Osteoblast (primary cell): ENCODE results near the gene LRRN4. TPM values are rescaled to one million over a fixed set of nuclear protein-coding genes. Genes with fewer than 3 reads are reported as not detected.
A peak's percentile ranks its signal among the peaks of the same experiment; 100 is the strongest.

Source experiments
- DNase-seq: peaks from one replicate; pipeline ENCODE4 v3.0.0; 2011; ENCODE audit warnings: low spot score, mixed read lengths; ENCODE audit not compliant: insufficient read length; ENCODE audit errors: missing footprints
- H2AFZ ChIP-seq: 2 replicates; pipeline ENCODE4 v1.6.0; 2011; ENCODE audit warnings: mild to moderate bottlenecking, low read length
- H3K27ac ChIP-seq: 2 replicates; pipeline ENCODE4 v1.5.1; 2011; ENCODE audit warnings: mild to moderate bottlenecking, low read depth, low read length, moderate library complexity
- H3K27me3 ChIP-seq: 2 replicates; pipeline ENCODE4 v1.6.0; 2012; ENCODE audit warnings: mild to moderate bottlenecking, control low read depth, inconsistent platforms, low read length, moderate library complexity; ENCODE audit not compliant: insufficient read depth
- H3K36me3 ChIP-seq: 2 replicates; pipeline ENCODE4 v1.5.1; 2011; ENCODE audit warnings: mild to moderate bottlenecking, low read length, control low read depth, moderate library complexity; ENCODE audit not compliant: insufficient read depth
- H3K4me1 ChIP-seq: 2 replicates; pipeline ENCODE4 v1.5.1; 2011; ENCODE audit warnings: mild to moderate bottlenecking, low read length, control low read depth, moderate library complexity; ENCODE audit not compliant: insufficient read depth
- H3K4me2 ChIP-seq: 2 replicates; pipeline ENCODE4 v1.6.0; 2011; ENCODE audit warnings: mild to moderate bottlenecking, low read length; ENCODE audit not compliant: insufficient read depth
- H3K4me3 ChIP-seq: fragments of 200-600 bp; sonication (generic); 3 replicates; pipeline ENCODE4 v1.5.1; 2012; ENCODE audit warnings: mild to moderate bottlenecking, low read length, inconsistent platforms; ENCODE audit not compliant: insufficient read depth
- H3K79me2 ChIP-seq: 2 replicates; pipeline ENCODE4 v1.6.0; 2012; ENCODE audit warnings: mild to moderate bottlenecking, low read length, control low read depth, inconsistent platforms; ENCODE audit not compliant: insufficient read depth
- H3K9me3 ChIP-seq: 2 replicates; pipeline ENCODE4 v1.5.1; 2011; ENCODE audit warnings: low read depth, low read length, control low read depth
- H4K20me1 ChIP-seq: 2 replicates; pipeline ENCODE4 v1.6.0; 2012; ENCODE audit warnings: mild to moderate bottlenecking, low read length, control low read depth; ENCODE audit not compliant: insufficient read depth
- CTCF ChIP-seq: IDR thresholded peaks from 2 replicates; pipeline ENCODE4 v1.5.1; 2011; ENCODE audit warnings: mild to moderate bottlenecking, low read depth, low read length, moderate library complexity; ENCODE audit errors: extremely low read depth
- total RNA-seq: library from RNA; depleted of rRNA; stranded (reverse); fragments of >200 nt; gene quantifications from 2 replicates; pipeline ENCODE4 v1.2.3, GENCODE V29; 2012

The LRRN4 gene
- total RNA-seq, 1 donor, result not detected

- H3K27ac ChIP-seq, result no peak overlapping the region
- H3K4me3 ChIP-seq, result no peak overlapping the region
- H3K27me3 ChIP-seq, result no peaks in the 10 kb centered on the region
- DNase-seq, result no peak
- peaks cover 43% of the 10 kb centered on the region for H4K20me1 ChIP-seq
- no peak overlapping the region for H2AFZ ChIP-seq
- no peak for TF ChIP-seq CTCF
- H3K9me3 ChIP-seq, result no peaks in the 10 kb centered on the region
- no peak overlapping the region for H3K4me2 ChIP-seq
- peaks cover 46% of the 10 kb centered on the region for H3K36me3 ChIP-seq
- peaks cover 17% of the 10 kb centered on the region for H3K4me1 ChIP-seq
- H3K79me2 ChIP-seq, result peaks cover 93% of the 10 kb centered on the region
Observed at GRCh38 chr20:6012179-6012578, 41.7 kb downstream of the LRRN4 start.

- Histone ChIP-seq H3K36me3 (peaks cover 33% of the 10 kb centered on the region), H3K27me3 (no peaks in the 10 kb centered on the region), H2AFZ (no peak overlapping the region), H3K79me2 (peaks cover 69% of the 10 kb centered on the region), H3K4me1 (peaks cover 26% of the 10 kb centered on the region), H3K4me2 (peak overlapping the region; percentile 93), H3K27ac (peak overlapping the region; percentile 48), H4K20me1 (peaks cover 35% of the 10 kb centered on the region), H3K9me3 (no peaks in the 10 kb centered on the region), H3K4me3 (peak overlapping the region; percentile 77)
- DNase-seq, result peak; percentile 74
- TF ChIP-seq CTCF, result no peak
Observed at GRCh38 chr20:6008254-6008653, 45.6 kb downstream of the LRRN4 start.

GRCh38 chr20:6007529-6008103 is 46.2 kb downstream of the LRRN4 start:
- peaks cover 64% of the 10 kb centered on the region for H3K79me2 ChIP-seq
- peaks cover 30% of the 10 kb centered on the region for H4K20me1 ChIP-seq
- peak overlapping the region; percentile 48 for H3K27ac ChIP-seq

More at GRCh38 chr20:6007529-6008103, 46.2 kb downstream of the LRRN4 start:
- H3K4me3 ChIP-seq, result peak overlapping the region; percentile 77
- no peak for DNase-seq
- peak overlapping the region; percentile 93 for H3K4me2 ChIP-seq
- H3K27me3 ChIP-seq, result no peaks in the 10 kb centered on the region
- no peaks in the 10 kb centered on the region for H3K9me3 ChIP-seq
- H3K4me1 ChIP-seq, result peaks cover 26% of the 10 kb centered on the region
- H2AFZ ChIP-seq, result no peak overlapping the region
- peaks cover 28% of the 10 kb centered on the region for H3K36me3 ChIP-seq
- TF ChIP-seq CTCF, result no peak
